H9 (cell line): Measurements from ENCODE around the gene TEX28. TPM values are rescaled to one million over a fixed set of nuclear protein-coding genes. Genes with fewer than 3 reads are reported as not detected.
"Not testable (repeated sequence)": the region's sequence is repeated elsewhere in the genome, so short reads cannot be mapped to it uniquely, and the experiment has no call there.

Experiments used
- DNase-seq: peaks from one replicate; pipeline ENCODE4 v3.0.0-alpha.2; 2017
- H2AFZ ChIP-seq: one replicate; pipeline ENCODE4 v1.6.1; 2013; ENCODE audit warnings: mild to moderate bottlenecking, low read length, control low read depth, moderate library complexity
- H2AK5ac ChIP-seq: 2 replicates; pipeline ENCODE4 v1.6.1; 2013; ENCODE audit warnings: low read length, control low read depth, mixed read lengths; ENCODE audit not compliant: insufficient read length
- H2BK120ac ChIP-seq: one replicate; pipeline ENCODE4 v1.6.1; 2013; ENCODE audit warnings: low read depth, mild to moderate bottlenecking, low read length, control low read depth, inconsistent platforms; ENCODE audit not compliant: poor library complexity, severe bottlenecking
- H2BK12ac ChIP-seq: 2 replicates; pipeline ENCODE4 v1.6.1; 2013; ENCODE audit warnings: low read length, control low read depth, mixed read lengths, low read depth; ENCODE audit not compliant: insufficient read length
- H2BK15ac ChIP-seq: 2 replicates; pipeline ENCODE4 v1.6.1; 2013; ENCODE audit warnings: low read depth, low read length, control low read depth
- H2BK20ac ChIP-seq: one replicate; pipeline ENCODE4 v1.6.1; 2013; ENCODE audit warnings: low read depth, mild to moderate bottlenecking, low read length, control low read depth, inconsistent platforms; ENCODE audit not compliant: poor library complexity, severe bottlenecking
- H2BK5ac ChIP-seq: 2 replicates; pipeline ENCODE4 v1.6.1; 2013; ENCODE audit warnings: low read length, control low read depth, mixed read lengths; ENCODE audit not compliant: insufficient read length
- H3K14ac ChIP-seq: 2 replicates; pipeline ENCODE4 v1.6.1; 2013; ENCODE audit warnings: low read length, control low read depth; ENCODE audit not compliant: insufficient read depth
- H3K18ac ChIP-seq: 2 replicates; pipeline ENCODE4 v1.6.1; 2013; ENCODE audit warnings: low read depth, mild to moderate bottlenecking, mixed read lengths, low read length, control low read depth; ENCODE audit not compliant: insufficient read length
- H3K23ac ChIP-seq: 2 replicates; pipeline ENCODE4 v1.6.1; 2013; ENCODE audit warnings: low read length, control low read depth, mixed read lengths, low read depth; ENCODE audit not compliant: insufficient read length
- H3K23me2 ChIP-seq: 2 replicates; pipeline ENCODE4 v1.6.1; 2013; ENCODE audit warnings: low read depth, mild to moderate bottlenecking, mixed read lengths, low read length, control low read depth; ENCODE audit not compliant: insufficient read length, poor library complexity, severe bottlenecking
- H3K27ac ChIP-seq: 2 replicates; pipeline ENCODE4 v1.5.1; 2013; ENCODE audit warnings: low read length, control low read depth, mixed read lengths, low read depth; ENCODE audit not compliant: insufficient read length
- H3K27me3 ChIP-seq: 2 replicates; pipeline ENCODE4 v1.6.1; 2013; ENCODE audit warnings: low read length, control low read depth, inconsistent platforms; ENCODE audit not compliant: insufficient read depth
- H3K4ac ChIP-seq: 2 replicates; pipeline ENCODE4 v1.6.1; 2013; ENCODE audit warnings: low read depth, mild to moderate bottlenecking, control low read depth, inconsistent platforms, low read length, moderate library complexity
- H3K4me1 ChIP-seq: 2 replicates; pipeline ENCODE4 v1.6.1; 2013; ENCODE audit warnings: low read length, control low read depth, inconsistent platforms; ENCODE audit not compliant: insufficient read depth
- H3K4me2 ChIP-seq: 2 replicates; pipeline ENCODE4 v1.6.1; 2013; ENCODE audit warnings: low read length, control low read depth, mixed read lengths; ENCODE audit not compliant: insufficient read length, insufficient read depth
- H3K56ac ChIP-seq: 2 replicates; pipeline ENCODE4 v1.6.1; 2013; ENCODE audit warnings: low read depth, mild to moderate bottlenecking, mixed read lengths, low read length, control low read depth; ENCODE audit not compliant: insufficient read length
- H3K79me1 ChIP-seq: 2 replicates; pipeline ENCODE4 v1.6.1; 2013; ENCODE audit warnings: low read depth, mild to moderate bottlenecking, moderate library complexity, low read length, control low read depth, inconsistent platforms; ENCODE audit not compliant: insufficient read depth, poor library complexity, severe bottlenecking
- H3K79me2 ChIP-seq: 2 replicates; pipeline ENCODE4 v1.6.1; 2013; ENCODE audit warnings: low read length, control low read depth, inconsistent platforms; ENCODE audit not compliant: insufficient read depth
- H3K9ac ChIP-seq: 2 replicates; pipeline ENCODE4 v1.6.1; 2013; ENCODE audit warnings: low read length, control low read depth, mixed read lengths; ENCODE audit not compliant: insufficient read length; ENCODE audit errors: extremely low read depth
- H3K9me3 ChIP-seq: one replicate; pipeline ENCODE4 v1.6.1; 2013; ENCODE audit warnings: low read depth, low read length, inconsistent platforms; ENCODE audit not compliant: control insufficient read depth
- H3T11ph ChIP-seq: one replicate; pipeline ENCODE4 v1.6.1; 2013; ENCODE audit warnings: mild to moderate bottlenecking, low read length, control low read depth, inconsistent platforms
- H4K20me1 ChIP-seq: one replicate; pipeline ENCODE4 v1.6.1; 2013; ENCODE audit not compliant: control insufficient read depth, insufficient read length, insufficient read depth
- H4K5ac ChIP-seq: 2 replicates; pipeline ENCODE4 v1.6.1; 2013; ENCODE audit warnings: low read depth, mild to moderate bottlenecking, mixed read lengths, low read length, control low read depth; ENCODE audit not compliant: insufficient read length
- H4K8ac ChIP-seq: replicated peaks from 2 replicates; pipeline ENCODE4 v1.6.1; 2013; ENCODE audit warnings: low read length, control low read depth, mixed read lengths, low read depth; ENCODE audit not compliant: insufficient read length
- H4K91ac ChIP-seq: 2 replicates; pipeline ENCODE4 v1.6.1; 2013; ENCODE audit warnings: low read depth, mild to moderate bottlenecking, moderate library complexity, mixed read lengths, low read length, control low read depth; ENCODE audit not compliant: insufficient read length
- H3K27ac Mint-ChIP-seq, 3 experiments: 2 replicates in 2 of 3; 3 replicates in 1 of 3; pipeline ENCODE4 v1.8.0; 2020 to 2021; ENCODE audit warnings: mixed read lengths in 3 of 3, mild to moderate bottlenecking in 1 of 3, moderate library complexity in 1 of 3
- H3K27me3 Mint-ChIP-seq: 2 replicates; pipeline ENCODE4 v1.8.0; 2021; ENCODE audit warnings: low read depth, mild to moderate bottlenecking, moderate library complexity, mixed read lengths
- H3K36me3 Mint-ChIP-seq, 3 experiments: 2 replicates in 2 of 3; 3 replicates in 1 of 3; pipeline ENCODE4 v1.8.0; 2020 to 2021; ENCODE audit warnings: low read depth in 3 of 3, mixed read lengths in 3 of 3; ENCODE audit not compliant: insufficient read depth in 1 of 3
- H3K4me1 Mint-ChIP-seq, 2 experiments: 2 replicates each; pipeline ENCODE4 v1.8.0; 2020; ENCODE audit warnings: mixed read lengths in 2 of 2
- H3K4me3 Mint-ChIP-seq, 2 experiments: 2 replicates in 1 of 2; 3 replicates in 1 of 2; pipeline ENCODE4 v1.8.0; 2020 to 2021; ENCODE audit warnings: mild to moderate bottlenecking in 2 of 2, mixed read lengths in 2 of 2, moderate library complexity in 1 of 2
- H3K9me3 Mint-ChIP-seq, 2 experiments: 2 replicates in 1 of 2; 3 replicates in 1 of 2; pipeline ENCODE4 v1.8.0; 2020; ENCODE audit warnings: mild to moderate bottlenecking in 2 of 2, mixed read lengths in 2 of 2, moderate library complexity in 1 of 2
- WGBS: extraction: QIAGEN DNeasy Blood & Tissue Kit; methylation state at CpG from one replicate; pipeline ENCODE4 v1.1.7; 2013; ENCODE audit warnings: missing lambda C conversion rate, low lambda C conversion rate, mixed read lengths; ENCODE audit not compliant: insufficient read length; ENCODE audit errors: extremely low coverage; 5-methylcytosine and 5-hydroxymethylcytosine counted together
- total RNA-seq: library from RNA; stranded (reverse); gene quantifications from 2 replicates; pipeline ENCODE4 v1.2.1, GENCODE V29; 2021

TEX28 gene
- total RNA-seq, 1 experiment from 2014 or later: not detected

- H3K4me3 Mint-ChIP-seq, H2AFZ ChIP-seq, H3K14ac ChIP-seq, H4K20me1 ChIP-seq, H3K56ac ChIP-seq, H2BK12ac ChIP-seq, H3K23ac ChIP-seq, DNase-seq, H3K36me3 Mint-ChIP-seq, H3K4ac ChIP-seq, H3K4me1 Mint-ChIP-seq, H4K91ac ChIP-seq, H2BK120ac ChIP-seq, H3K27me3 Mint-ChIP-seq, H3K4me1 ChIP-seq, H3K9me3 Mint-ChIP-seq, H3K27me3 ChIP-seq, H3K79me2 ChIP-seq, H3K4me2 ChIP-seq, H2BK5ac ChIP-seq, H2AK5ac ChIP-seq, H4K8ac ChIP-seq, H3T11ph ChIP-seq, H3K23me2 ChIP-seq, H3K79me1 ChIP-seq, H3K18ac ChIP-seq, H4K5ac ChIP-seq, H2BK20ac ChIP-seq, H2BK15ac ChIP-seq, H3K27ac ChIP-seq, H3K9ac ChIP-seq, H3K9me3 ChIP-seq, H3K27ac Mint-ChIP-seq: not testable (repeated sequence)
- no CpG with 5 or more reads among the region's 23 CpGs for WGBS
These were observed 10.2 kb downstream of the TEX28 start for GRCh38 chrX:154284489-154285338.

- not testable (repeated sequence) for H3K4me2 ChIP-seq, H3T11ph ChIP-seq, H3K4ac ChIP-seq, H2BK20ac ChIP-seq, H3K14ac ChIP-seq, H3K56ac ChIP-seq, H3K18ac ChIP-seq, H3K27ac Mint-ChIP-seq, H3K79me2 ChIP-seq, H3K27me3 ChIP-seq, H3K9ac ChIP-seq, H2AK5ac ChIP-seq, H3K27ac ChIP-seq, H3K23me2 ChIP-seq, H3K23ac ChIP-seq, H4K8ac ChIP-seq, H2BK120ac ChIP-seq, H3K4me3 Mint-ChIP-seq, H3K27me3 Mint-ChIP-seq, H2BK5ac ChIP-seq, DNase-seq, H3K9me3 Mint-ChIP-seq, H3K36me3 Mint-ChIP-seq, H2BK15ac ChIP-seq, H2BK12ac ChIP-seq, H3K79me1 ChIP-seq, H3K9me3 ChIP-seq, H2AFZ ChIP-seq, H4K20me1 ChIP-seq, H4K91ac ChIP-seq, H3K4me1 Mint-ChIP-seq, H3K4me1 ChIP-seq, H4K5ac ChIP-seq
- no CpG with 5 or more reads among the region's 3 CpGs for WGBS
These were observed 25.7 kb downstream of the TEX28 start for GRCh38 chrX:154269245-154269644.
